Measurements from ENCODE around the gene BCL2L13. TPM values are rescaled to one million over a fixed set of nuclear protein-coding genes. Genes with fewer than 3 reads are reported as not detected.
A peak's percentile ranks its signal among the peaks of the same experiment; 100 is the strongest.

The BCL2L13 gene
- polyA plus RNA-seq, 3 donors, result 20.2 to 67.8 (median 53.0) TPM

GRCh38 chr22:17734187-17734586 lies 95.6 kb downstream of the BCL2L13 start:
- H3K36me3 ChIP-seq (replicated peaks in 1 of 2; ENCODE audit: control insufficient read depth in 1 of 2, insufficient read depth in 2 of 2, low read length in 2 of 2), result peaks cover 83 to 96% of the 10 kb centered on the region in 2 donors
- H4K20me1 ChIP-seq (ENCODE audit: insufficient read depth, low read length), result peaks cover 85% of the 10 kb centered on the region
- no peak for TF ChIP-seq CTCF (IDR thresholded peaks at IDR 0.05)
- H2AFZ ChIP-seq (ENCODE audit: insufficient read depth, low read depth, low read length, poor library complexity, severe bottlenecking), result no peak overlapping the region
- H3K9me3 Mint-ChIP-seq, result no peaks in the 10 kb centered on the region
- no peaks in the 10 kb centered on the region for H3K4me1 ChIP-seq (ENCODE audit: control insufficient read depth in 1 of 2, insufficient read depth in 2 of 2, low read length in 2 of 2)
- peaks cover 76 to 94% of the 10 kb centered on the region in 2 donors for H3K36me3 Mint-ChIP-seq
- peak overlapping the region in 1 of 2 donors; percentile 29 for H3K27ac ChIP-seq (ENCODE audit: low read depth in 1 of 2, low read length in 2 of 2)
- H3K4me1 Mint-ChIP-seq, result peaks cover 9% of the 10 kb centered on the region
- H3K9me3 ChIP-seq (replicated peaks in 1 of 2; ENCODE audit: control insufficient read depth in 1 of 2, insufficient read depth in 1 of 2, low read length in 2 of 2), result no peaks in the 10 kb centered on the region
- no peak overlapping the region for H3K4me2 ChIP-seq (replicated peaks; ENCODE audit: extremely low read depth, low read length, poor library complexity, severe bottlenecking)
- no peak overlapping the region for H3K4me3 Mint-ChIP-seq
- no peak overlapping the region for H3K4me3 ChIP-seq (replicated peaks in 1 of 3; ENCODE audit: low read depth in 2 of 3, low read length in 3 of 3)
- peaks cover 5% of the 10 kb centered on the region for H3K79me2 ChIP-seq (ENCODE audit: insufficient read depth, low read length)
- no peak overlapping the region for H3K9ac ChIP-seq (ENCODE audit: insufficient read depth, low read length, poor library complexity, severe bottlenecking)
- WGBS (ENCODE audit: insufficient coverage), result 0% methylated on average over 3 of the region's 4 CpGs
- no peaks in the 10 kb centered on the region for H3K27me3 ChIP-seq (ENCODE audit: control insufficient read depth in 2 of 2, insufficient read depth in 2 of 2, low read length in 2 of 2)
- H3K27me3 Mint-ChIP-seq (ENCODE audit: low read depth in 3 of 3), result no peaks in the 10 kb centered on the region
- H3K27ac Mint-ChIP-seq, result peak overlapping the region in 4 of 7 donors; percentile 1 to 65 (median 32)
- intact Hi-C loops (cut with micrococcal nuclease), result no loop called here
- DNase-seq, result peak in 2 of 3 donors; percentile 10 to 55

GRCh38 chr22:17738386-17739128 lies 100.0 kb downstream of the BCL2L13 start:
- Histone ChIP-seq H3K79me2 (ENCODE audit: insufficient read depth, low read length) (peaks cover 39% of the 10 kb centered on the region), H3K9ac (ENCODE audit: insufficient read depth, low read length, poor library complexity, severe bottlenecking) (no peak overlapping the region), H3K4me1 (ENCODE audit: control insufficient read depth in 1 of 2, insufficient read depth in 2 of 2, low read length in 2 of 2) (no peaks in the 10 kb centered on the region), H3K36me3 (replicated peaks in 1 of 2; ENCODE audit: control insufficient read depth in 1 of 2, insufficient read depth in 2 of 2, low read length in 2 of 2) (peaks cover 86 to 97% of the 10 kb centered on the region in 2 donors), H3K4me2 (replicated peaks; ENCODE audit: extremely low read depth, low read length, poor library complexity, severe bottlenecking) (no peak overlapping the region), H3K27ac (ENCODE audit: low read depth in 1 of 2, low read length in 2 of 2) (peak overlapping the region in 1 of 2 donors; percentile 20), H3K4me3 (replicated peaks in 1 of 3; ENCODE audit: low read depth in 2 of 3, low read length in 3 of 3) (no peak overlapping the region), H3K9me3 (replicated peaks in 1 of 2; ENCODE audit: control insufficient read depth in 1 of 2, insufficient read depth in 1 of 2, low read length in 2 of 2) (no peaks in the 10 kb centered on the region), H4K20me1 (ENCODE audit: insufficient read depth, low read length) (peaks cover 94% of the 10 kb centered on the region), H3K27me3 (ENCODE audit: control insufficient read depth in 2 of 2, insufficient read depth in 2 of 2, low read length in 2 of 2) (no peaks in the 10 kb centered on the region), H2AFZ (ENCODE audit: insufficient read depth, low read depth, low read length, poor library complexity, severe bottlenecking) (no peak overlapping the region)
- DNase-seq, result no peak
- H3K36me3 Mint-ChIP-seq, result peaks cover 75 to 96% of the 10 kb centered on the region in 2 donors
- H3K4me1 Mint-ChIP-seq, result peaks cover 9% of the 10 kb centered on the region
- H3K9me3 Mint-ChIP-seq, result no peaks in the 10 kb centered on the region
- no peak overlapping the region for H3K4me3 Mint-ChIP-seq
- WGBS (ENCODE audit: insufficient coverage), result 95% methylated on average over 12 of the region's 21 CpGs
- peak overlapping the region in 5 of 7 donors; percentile 9 to 72 (median 50) for H3K27ac Mint-ChIP-seq
- no peak for TF ChIP-seq CTCF (IDR thresholded peaks at IDR 0.05)
- intact Hi-C loops (cut with micrococcal nuclease), result no loop called here
- H3K27me3 Mint-ChIP-seq (ENCODE audit: low read depth in 3 of 3), result no peaks in the 10 kb centered on the region

Measured in CD14-positive monocyte (primary cell).